Cardiac ventricle fibroblast (primary cell): ENCODE data around the gene TRIM49C. TPM values are rescaled to one million over a fixed set of nuclear protein-coding genes. Genes with fewer than 3 reads are reported as not detected.

Experiments used
- total RNA-seq: library from RNA; depleted of rRNA; stranded (reverse); fragments of >200 nt; gene quantifications from 2 replicates; pipeline ENCODE4 v1.2.3, GENCODE V29; 2015

The TRIM49C gene
- not detected in 2 replicates for total RNA-seq

DNA sequence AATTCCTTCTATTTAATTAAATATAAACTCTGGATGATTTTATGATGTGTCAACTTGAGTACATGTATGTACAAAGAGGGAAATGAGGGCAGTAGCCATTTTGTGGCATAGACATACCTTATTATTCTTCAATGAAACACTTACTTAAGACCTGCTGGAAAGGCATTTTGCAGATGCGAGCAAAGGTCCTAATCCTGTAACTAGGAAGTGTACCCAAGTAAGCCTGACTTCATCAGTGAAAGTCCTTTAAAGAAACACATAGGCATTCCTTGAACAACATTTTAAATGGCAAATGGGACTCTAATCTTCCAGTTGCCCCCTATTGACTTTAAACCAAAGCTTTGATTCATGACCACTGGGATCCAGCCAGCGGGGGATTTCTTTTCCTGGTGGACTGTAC, at the start of gene TRIM49C:
Gene TRIM49C, plus strand, starts transcription at position 301 of the 400 bp plus-strand sequence. CDS start 4,106 bp downstream, outside the sequence.

DNA sequence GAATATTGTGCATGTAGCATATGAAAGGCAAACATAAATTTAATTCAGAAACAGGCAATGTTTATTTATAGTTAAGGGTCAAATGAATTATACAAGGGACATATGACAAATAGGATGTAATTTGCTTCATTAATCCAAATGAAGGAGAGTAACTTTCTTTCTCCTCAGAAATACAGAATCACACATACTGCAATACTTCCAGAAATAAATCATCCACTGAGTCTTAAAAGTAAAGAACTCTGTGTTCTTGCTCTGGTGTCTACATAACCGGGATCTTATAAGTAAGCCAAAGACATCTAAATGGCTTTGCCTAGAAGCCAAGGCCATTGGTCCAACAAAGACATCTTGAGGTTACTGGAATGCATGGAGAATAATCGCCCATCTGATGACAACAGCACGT, 54.7 kb downstream of the TRIM49C start, which contains the start of gene UBTFL1:
Gene UBTFL1, plus strand, starts transcription at position 301 of the 400 bp plus-strand sequence. Its CDS starts 0 bp downstream, at position 301.

Other genes starting within 250 kb of the TRIM49C start
- not detected in 2 replicates for gene TRIM49, start 222.5 kb upstream of the TRIM49C start, total RNA-seq
- not detected in 2 replicates for gene TRIM64B, start 152.6 kb upstream of the TRIM49C start, total RNA-seq
- gene TRIM49D1, start 108.9 kb upstream of the TRIM49C start, total RNA-seq: not detected in 2 replicates
- gene TRIM49D2, start 107.0 kb upstream of the TRIM49C start, total RNA-seq: not detected in 2 replicates
- not detected in 2 replicates for gene TRIM64, start 65.1 kb upstream of the TRIM49C start, total RNA-seq
- not detected in 2 replicates for gene UBTFL1, start 54.8 kb downstream of the TRIM49C start, total RNA-seq
- gene NAALAD2, start 103.6 kb downstream of the TRIM49C start, total RNA-seq: 1.8 and 1.9 TPM in 2 replicates
- gene CHORDC1, start 191.9 kb downstream of the TRIM49C start, total RNA-seq: 30.6 and 33.9 TPM in 2 replicates